Measurements from ENCODE around the gene L2HGDH.
A peak's percentile ranks its signal among the peaks of the same experiment; 100 is the strongest.

L2HGDH gene

GRCh38 chr14:50229681-50230080 lies 82.3 kb downstream of the L2HGDH start:
- no peak for DNase-seq (ENCODE audit: low read depth)

GRCh38 chr14:50228313-50228712 lies 83.7 kb downstream of the L2HGDH start:
- no peak for DNase-seq (ENCODE audit: low read depth)

DNA sequence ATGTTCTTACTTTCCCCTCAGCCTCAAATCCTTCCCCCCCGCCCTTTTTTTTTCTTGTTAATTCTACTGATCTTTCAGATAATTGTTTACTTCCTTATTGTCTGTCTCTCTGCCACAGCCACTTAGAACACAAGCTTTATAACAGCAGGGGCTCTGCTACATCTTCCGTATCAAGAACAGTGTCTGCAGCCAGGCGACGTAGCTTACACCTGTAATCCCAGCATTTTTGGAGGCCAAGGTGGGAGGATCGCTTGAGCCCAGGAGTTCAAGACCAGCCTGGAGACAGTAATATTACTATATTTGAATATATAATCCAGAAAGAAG lies 86.1 kb downstream of the L2HGDH start:
- peak; percentile 27 for DNase-seq (ENCODE audit: low read depth)

- DNase-seq (ENCODE audit: low read depth): no peak
Observed at GRCh38 chr14:50225067-50225973, 86.7 kb downstream of the L2HGDH start.

GRCh38 chr14:50222055-50222613 lies 89.9 kb downstream of the L2HGDH start:
- DNase-seq (ENCODE audit: low read depth): no peak

DNA sequence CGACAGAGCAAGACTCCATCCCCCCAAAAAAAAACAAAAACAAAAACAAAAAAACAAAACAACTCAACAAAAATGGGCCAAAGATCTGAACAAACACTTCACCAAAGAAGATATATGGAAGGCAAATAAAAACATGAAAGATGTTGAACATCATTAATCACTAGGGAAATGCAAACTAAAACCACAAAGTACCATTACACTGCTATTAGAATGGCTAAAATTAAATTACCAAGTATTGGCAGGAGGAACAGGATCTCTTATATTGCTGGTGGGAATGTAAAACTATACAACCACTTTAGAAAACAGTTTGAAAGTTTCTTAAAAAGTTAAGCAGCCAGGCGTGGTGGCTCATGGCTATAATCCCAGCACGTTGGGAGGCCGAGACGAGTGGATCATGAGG lies 93.5 kb downstream of the L2HGDH start:
- no peak for DNase-seq (ENCODE audit: low read depth)

DNA sequence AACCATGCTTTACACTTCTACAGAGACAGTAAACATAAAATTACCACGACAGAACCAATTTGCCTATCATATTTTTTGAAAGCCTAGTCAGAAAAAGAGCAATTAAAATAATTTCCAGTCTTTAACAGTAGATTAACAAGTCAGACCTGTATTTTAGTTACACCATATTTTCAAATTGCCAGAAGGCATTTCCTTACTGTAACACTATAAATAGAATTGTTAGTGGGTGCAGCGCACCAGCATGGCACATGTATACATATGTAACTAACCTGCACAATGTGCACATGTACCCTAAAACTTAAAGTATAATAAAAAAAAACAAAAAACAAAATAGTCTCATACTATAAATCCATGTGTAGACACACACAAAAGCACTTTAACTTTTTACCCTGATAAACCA lies 96.6 kb downstream of the L2HGDH start:
- no peak for DNase-seq (ENCODE audit: low read depth)

GRCh38 chr14:50213795-50214194 lies 98.2 kb downstream of the L2HGDH start:
- no peak for DNase-seq (ENCODE audit: low read depth)

GRCh38 chr14:50212726-50213125 lies 99.3 kb downstream of the L2HGDH start:
- no peak for DNase-seq (ENCODE audit: low read depth)

- no peak for DNase-seq (ENCODE audit: low read depth)
Observed at GRCh38 chr14:50210074-50210473, 102.0 kb downstream of the L2HGDH start.

- DNase-seq (ENCODE audit: low read depth): no peak
Observed at GRCh38 chr14:50198499-50198898, 113.5 kb downstream of the L2HGDH start.

DNA sequence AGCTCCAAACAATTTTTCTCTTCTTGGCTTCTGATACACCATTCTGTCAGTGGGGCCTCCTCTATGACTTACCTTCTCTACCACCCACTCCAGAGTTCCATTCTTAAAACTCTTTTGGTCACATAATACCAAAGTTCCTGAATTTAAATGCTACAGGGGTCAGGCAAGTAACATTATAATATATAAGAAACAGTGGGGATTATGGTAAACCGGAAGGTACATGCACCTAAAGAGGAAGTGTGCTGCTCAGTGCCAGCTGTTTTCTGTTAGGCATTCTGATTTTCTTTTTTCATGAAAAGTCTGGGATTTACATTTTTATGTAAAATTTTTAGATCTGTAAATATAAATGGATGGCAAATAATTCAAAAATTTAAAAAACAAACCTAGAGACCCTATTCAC lies 120.5 kb downstream of the L2HGDH start:
- no peak for DNase-seq (ENCODE audit: low read depth)
